ENCODE data around the gene HTT. TPM values are rescaled to one million over a fixed set of nuclear protein-coding genes. Genes with fewer than 3 reads are reported as not detected.

HTT gene
- total RNA-seq, 1 experiment from 2014 or later, result 37.4 TPM

GRCh38 chr4:3193531-3194203 is 119.2 kb downstream of the HTT start:
- Histone ChIP-seq H3K27ac (ENCODE audit: low read depth, low read length) (no peak overlapping the region), H3K4me2 (ENCODE audit: low read length) (no peak overlapping the region), H3K27me3 (ENCODE audit: insufficient read depth, low read length) (no peaks in the 10 kb centered on the region), H2AFZ (ENCODE audit: low read depth, low read length, poor library complexity, severe bottlenecking) (no peak overlapping the region), H4K20me1 (ENCODE audit: insufficient read depth) (no peaks in the 10 kb centered on the region), H3K9me3 (ENCODE audit: control insufficient read depth in 1 of 2, insufficient read depth in 1 of 2, low read depth in 1 of 2, low read length in 2 of 2) (no peaks in the 10 kb centered on the region), H3K9ac (ENCODE audit: low read length) (no peak overlapping the region), H3K9me2 (ENCODE audit: insufficient read depth) (no peaks in the 10 kb centered on the region), H3K4me1 (ENCODE audit: control insufficient read depth in 1 of 2, insufficient read depth in 2 of 2, low read length in 2 of 2) (no peaks in the 10 kb centered on the region), H3K36me3 (ENCODE audit: control insufficient read depth in 1 of 2, insufficient read depth in 2 of 2, low read length in 2 of 2) (peaks cover 9 to 15% of the 10 kb centered on the region in 2 experiments; a peak in 2 of 4 replicates), H3K4me3 (replicated peaks in 1 of 2; ENCODE audit: low read depth in 1 of 2, low read length in 2 of 2) (no peak overlapping the region), H3K79me2 (ENCODE audit: insufficient read depth, low read length) (no peaks in the 10 kb centered on the region)
- DNase-seq (ENCODE audit: low read depth, low spot score) (peak; percentile 2), ATAC-seq (peak; percentile 42; the same call in 1 of the 2 replicates)
- CTCF ChIA-PET, result interaction anchor here (1.2 kb wide), 2 partner anchors 258 to 287 kb away, joined by 3 to 4 read pairs; no protein-coding TSS in a partner anchor
- intact Hi-C loops (cut with micrococcal nuclease), result no loop called here
- BruUV-seq (replicated peaks), result no TSS peak
- POLR2A ChIA-PET, result no interaction called here
- no peak for TF ChIP-seq CBX3 (IDR thresholded peaks at IDR 0.05; ENCODE audit: low read depth)
- no peak for TF ChIP-seq ELF1 (IDR thresholded peaks at IDR 0.05; ENCODE audit: borderline replicate concordance, low read depth)
- TF ChIP-seq ZFX (IDR thresholded peaks at IDR 0.05), result no peak
- no peak for TF ChIP-seq POLR2AphosphoS5 (IDR thresholded peaks at IDR 0.05; ENCODE audit: low read depth, low read length)
- no peak for TF ChIP-seq YY1 (IDR thresholded peaks at IDR 0.05; ENCODE audit: extremely low read depth, insufficient replicate concordance, low read depth, low read length)
- no peak for TF ChIP-seq CEBPB (IDR thresholded peaks at IDR 0.05; ENCODE audit: low read depth)
- TF ChIP-seq MAX (IDR thresholded peaks at IDR 0.05), result no peak
- TF ChIP-seq, protein P1, sequence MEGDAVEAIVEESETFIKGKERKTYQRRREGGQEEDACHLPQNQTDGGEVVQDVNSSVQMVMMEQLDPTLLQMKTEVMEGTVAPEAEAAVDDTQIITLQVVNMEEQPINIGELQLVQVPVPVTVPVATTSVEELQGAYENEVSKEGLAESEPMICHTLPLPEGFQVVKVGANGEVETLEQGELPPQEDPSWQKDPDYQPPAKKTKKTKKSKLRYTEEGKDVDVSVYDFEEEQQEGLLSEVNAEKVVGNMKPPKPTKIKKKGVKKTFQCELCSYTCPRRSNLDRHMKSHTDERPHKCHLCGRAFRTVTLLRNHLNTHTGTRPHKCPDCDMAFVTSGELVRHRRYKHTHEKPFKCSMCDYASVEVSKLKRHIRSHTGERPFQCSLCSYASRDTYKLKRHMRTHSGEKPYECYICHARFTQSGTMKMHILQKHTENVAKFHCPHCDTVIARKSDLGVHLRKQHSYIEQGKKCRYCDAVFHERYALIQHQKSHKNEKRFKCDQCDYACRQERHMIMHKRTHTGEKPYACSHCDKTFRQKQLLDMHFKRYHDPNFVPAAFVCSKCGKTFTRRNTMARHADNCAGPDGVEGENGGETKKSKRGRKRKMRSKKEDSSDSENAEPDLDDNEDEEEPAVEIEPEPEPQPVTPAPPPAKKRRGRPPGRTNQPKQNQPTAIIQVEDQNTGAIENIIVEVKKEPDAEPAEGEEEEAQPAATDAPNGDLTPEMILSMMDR (IDR thresholded peaks at IDR 0.05 in 2 of 3, conservative IDR thresholded peaks at IDR 0.05 in 1 of 3; ENCODE audit: borderline replicate concordance in 1 of 3, insufficient read depth in 1 of 3, low read depth in 2 of 3, low read length in 2 of 3), result peak; percentile 7 to 49 (median 39); a peak in 2 of 6 replicates
- TF ChIP-seq FOSL1 (IDR thresholded peaks at IDR 0.05; ENCODE audit: low read depth), result no peak
- TF ChIP-seq RAD21 (IDR thresholded peaks at IDR 0.05; ENCODE audit: low read depth), result peak; percentile 58
- no peak for TF ChIP-seq ATF3 (IDR thresholded peaks at IDR 0.05)
- no peak for TF ChIP-seq JUND (IDR thresholded peaks at IDR 0.05)
- no peak for TF ChIP-seq EZH2phosphoT487 (IDR thresholded peaks at IDR 0.05; ENCODE audit: borderline replicate concordance)
- RAD21 ChIA-PET (ENCODE audit: low non-redundant PET in 1 of 2, low total read pairs in 2 of 2, uncharacterized antibody in 2 of 2, unreplicated experiment in 2 of 2), result no interaction called here
